ENCODE data around the gene CNOT10.

DNA sequence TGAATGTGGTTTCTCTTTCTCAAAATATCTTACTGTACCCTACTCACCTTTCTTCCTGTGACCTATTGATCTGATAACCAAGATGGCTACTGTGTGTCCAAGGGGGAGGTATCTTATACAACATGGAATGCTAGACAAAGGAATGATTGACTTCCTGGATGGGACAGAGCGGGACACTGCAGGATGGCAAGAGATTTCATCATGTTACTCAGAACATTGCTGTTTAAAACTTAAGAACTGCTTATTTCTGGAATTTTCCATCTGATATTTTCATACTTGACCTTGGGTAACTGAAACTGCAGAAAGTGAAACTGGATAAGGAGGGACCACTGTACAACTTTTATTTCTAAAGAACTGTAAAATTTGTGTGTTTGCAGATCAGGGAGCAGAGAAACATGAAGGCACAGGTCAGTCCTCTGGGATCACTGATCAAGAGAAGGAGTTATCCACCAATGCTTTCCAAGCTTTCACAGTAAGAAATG lies 18.5 kb downstream of the CNOT10 start:
- TF ChIP-seq, protein P1, sequence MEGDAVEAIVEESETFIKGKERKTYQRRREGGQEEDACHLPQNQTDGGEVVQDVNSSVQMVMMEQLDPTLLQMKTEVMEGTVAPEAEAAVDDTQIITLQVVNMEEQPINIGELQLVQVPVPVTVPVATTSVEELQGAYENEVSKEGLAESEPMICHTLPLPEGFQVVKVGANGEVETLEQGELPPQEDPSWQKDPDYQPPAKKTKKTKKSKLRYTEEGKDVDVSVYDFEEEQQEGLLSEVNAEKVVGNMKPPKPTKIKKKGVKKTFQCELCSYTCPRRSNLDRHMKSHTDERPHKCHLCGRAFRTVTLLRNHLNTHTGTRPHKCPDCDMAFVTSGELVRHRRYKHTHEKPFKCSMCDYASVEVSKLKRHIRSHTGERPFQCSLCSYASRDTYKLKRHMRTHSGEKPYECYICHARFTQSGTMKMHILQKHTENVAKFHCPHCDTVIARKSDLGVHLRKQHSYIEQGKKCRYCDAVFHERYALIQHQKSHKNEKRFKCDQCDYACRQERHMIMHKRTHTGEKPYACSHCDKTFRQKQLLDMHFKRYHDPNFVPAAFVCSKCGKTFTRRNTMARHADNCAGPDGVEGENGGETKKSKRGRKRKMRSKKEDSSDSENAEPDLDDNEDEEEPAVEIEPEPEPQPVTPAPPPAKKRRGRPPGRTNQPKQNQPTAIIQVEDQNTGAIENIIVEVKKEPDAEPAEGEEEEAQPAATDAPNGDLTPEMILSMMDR (IDR thresholded peaks at IDR 0.05; ENCODE audit: low read depth, low read length) = no peak
- no peak for TF ChIP-seq POLR2A (IDR thresholded peaks at IDR 0.05; ENCODE audit: extremely low read depth, insufficient read length)

Data from NB4 (cell line).